Measurements from ENCODE around the gene ZNF79. TPM values are rescaled to one million over a fixed set of nuclear protein-coding genes. Genes with fewer than 3 reads are reported as not detected.

The ZNF79 gene
- total and polyA plus RNA-seq, 4 donors: 1.0 to 10.3 (median 4.7) TPM

DNA sequence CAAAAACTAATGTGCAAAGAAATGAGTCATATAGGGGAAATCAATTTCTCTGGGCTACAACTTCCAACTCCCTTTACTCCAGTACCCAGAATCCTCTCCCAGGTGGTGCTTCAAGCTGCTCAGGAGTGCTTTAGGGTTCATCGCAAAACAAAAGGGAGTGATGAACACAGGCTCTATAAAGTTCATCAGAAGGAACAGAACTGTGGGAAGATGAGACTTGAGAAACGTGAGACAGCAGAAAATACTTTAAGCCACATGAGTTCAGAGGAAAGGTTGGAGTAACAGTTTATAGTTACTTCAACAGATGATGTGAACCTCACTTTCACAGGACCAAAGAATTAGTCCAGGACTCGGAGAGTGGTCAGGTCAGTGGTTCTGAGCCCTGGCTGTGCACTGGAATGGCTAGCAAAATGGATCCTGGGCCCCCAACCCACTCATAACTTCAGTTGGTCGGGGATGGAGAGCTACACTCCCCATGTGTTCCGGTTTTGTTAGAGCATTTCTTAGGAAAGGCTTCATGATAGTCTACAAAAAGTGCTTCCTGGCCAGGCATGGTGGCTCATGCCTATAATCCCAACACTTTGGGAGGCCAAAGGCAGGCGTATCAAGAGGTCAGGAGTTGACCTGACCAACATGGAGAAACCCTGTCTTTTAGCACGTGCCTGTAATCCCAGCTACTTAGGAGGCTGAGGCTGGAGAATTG is 22.7 kb downstream of the ZNF79 start:
- intact Hi-C loops (cut with DNase I): no loop called here
- H3K4me3 ChIP-seq (ENCODE audit: low read length in 2 of 2): no peak overlapping the region

DNA sequence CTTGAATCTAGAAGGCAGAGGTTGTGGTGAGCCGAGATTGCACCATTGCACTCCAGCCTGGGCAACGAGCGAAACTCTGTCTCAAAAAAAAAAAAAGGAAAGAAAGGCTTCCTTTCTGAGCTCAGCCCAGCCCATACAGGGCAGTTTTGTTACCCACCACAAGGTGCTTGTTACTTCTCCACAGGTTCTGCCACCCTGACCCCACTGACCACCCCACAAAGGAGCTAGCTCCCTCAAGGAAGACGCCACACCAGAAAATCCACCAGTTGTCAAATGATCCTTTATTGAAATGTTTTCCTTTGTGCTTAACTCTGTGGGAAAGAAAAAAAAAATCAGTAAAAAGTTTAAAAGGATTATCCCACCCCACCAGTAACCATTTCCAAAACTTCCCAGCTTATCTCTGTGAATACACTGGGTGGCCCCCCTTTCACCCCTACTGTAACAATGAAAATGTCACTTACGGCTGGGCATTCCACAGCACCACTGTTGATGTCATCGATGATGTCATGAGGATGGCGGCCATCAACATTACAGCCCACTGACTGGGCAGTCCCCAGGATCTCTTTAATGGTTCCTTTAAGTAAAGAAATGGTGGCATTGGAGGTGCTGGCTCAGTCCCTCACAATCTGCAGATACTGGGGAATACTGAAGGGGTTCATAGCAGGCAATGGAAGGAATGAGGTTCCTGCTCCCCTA is 23.4 kb downstream of the ZNF79 start:
- Histone ChIP-seq H3K27ac (ENCODE audit: low read depth in 1 of 2, low read length in 2 of 2) (no peak overlapping the region), H3K9me3 (ENCODE audit: control insufficient read depth, low read length) (no peaks in the 10 kb centered on the region), H3K36me3 (ENCODE audit: control insufficient read depth in 1 of 2, insufficient read depth in 2 of 2, low read length in 1 of 2) (peaks cover 6 to 11% of the 10 kb centered on the region in 2 donors), H3K4me3 (ENCODE audit: low read length in 2 of 2) (no peak overlapping the region), H3K27me3 (ENCODE audit: control insufficient read depth in 1 of 2, insufficient read depth in 2 of 2, low read length in 1 of 2) (no peaks in the 10 kb centered on the region), H3K4me1 (ENCODE audit: control insufficient read depth in 1 of 2, insufficient read depth in 2 of 2, low read length in 2 of 2) (no peaks in the 10 kb centered on the region)
- ATAC-seq (ENCODE audit: low FRiP score): no peak
- DNase-seq: no peak
- 66 to 78% methylated on average over 7 of the region's 7 CpGs for WGBS, 2 donors
- intact Hi-C loops (cut with DNase I): no loop called here

More for the DNA sequence above, 22.7 kb downstream of the ZNF79 start:
- no peaks in the 10 kb centered on the region for H3K27me3 ChIP-seq (ENCODE audit: control insufficient read depth in 1 of 2, insufficient read depth in 2 of 2, low read length in 1 of 2)
- no peaks in the 10 kb centered on the region for H3K9me3 ChIP-seq (ENCODE audit: control insufficient read depth, low read length)
- 81 to 83% methylated on average over 7 of the region's 7 CpGs for WGBS, 2 donors
- DNase-seq (no peak), ATAC-seq (ENCODE audit: low FRiP score) (no peak)
- H3K27ac ChIP-seq (ENCODE audit: low read depth in 1 of 2, low read length in 2 of 2): no peak overlapping the region
- H3K4me1 ChIP-seq (ENCODE audit: control insufficient read depth in 1 of 2, insufficient read depth in 2 of 2, low read length in 2 of 2): no peaks in the 10 kb centered on the region
- peaks cover 6 to 13% of the 10 kb centered on the region in 2 donors for H3K36me3 ChIP-seq (ENCODE audit: control insufficient read depth in 1 of 2, insufficient read depth in 2 of 2, low read length in 1 of 2)

DNA sequence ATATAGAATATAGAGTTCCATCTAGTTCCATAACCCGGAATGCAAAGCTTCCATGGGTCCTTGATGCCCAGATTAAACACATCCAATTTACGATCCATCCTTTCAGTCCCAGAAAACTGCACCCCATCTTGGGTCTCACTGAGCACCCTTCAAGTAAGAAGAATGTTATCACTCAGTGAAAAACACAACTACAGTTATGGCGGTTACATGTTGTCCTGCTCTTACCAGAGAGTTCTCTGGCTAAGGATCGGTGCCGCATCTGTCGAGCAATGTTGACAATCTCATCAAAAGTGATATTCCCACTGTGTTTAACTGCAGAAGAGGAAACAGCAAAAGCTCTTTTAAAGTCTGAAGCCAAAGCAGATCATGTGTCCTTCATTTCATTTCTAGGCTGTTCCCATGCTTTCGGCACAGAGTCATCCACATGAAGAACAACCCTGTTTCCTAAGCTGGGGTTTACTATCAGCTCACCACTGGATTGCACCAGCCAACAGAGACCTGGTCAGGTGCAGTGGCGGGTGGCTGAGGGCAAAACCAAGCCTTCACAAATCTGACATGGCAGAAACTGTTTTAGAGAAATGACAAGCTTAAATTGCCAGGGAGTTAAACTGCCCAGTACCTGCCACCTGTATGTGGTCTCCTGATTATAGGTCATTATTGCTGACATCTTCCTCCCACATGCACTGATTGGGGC is 24.1 kb downstream of the ZNF79 start:
- Histone ChIP-seq H3K4me1 (ENCODE audit: control insufficient read depth in 1 of 2, insufficient read depth in 2 of 2, low read length in 2 of 2) (no peaks in the 10 kb centered on the region), H3K4me3 (ENCODE audit: low read length in 2 of 2) (no peak overlapping the region), H3K27ac (ENCODE audit: low read depth in 1 of 2, low read length in 2 of 2) (no peak overlapping the region), H3K36me3 (ENCODE audit: control insufficient read depth in 1 of 2, insufficient read depth in 2 of 2, low read length in 1 of 2) (peaks cover 5 to 8% of the 10 kb centered on the region in 2 donors), H3K9me3 (ENCODE audit: control insufficient read depth, low read length) (no peaks in the 10 kb centered on the region), H3K27me3 (ENCODE audit: control insufficient read depth in 1 of 2, insufficient read depth in 2 of 2, low read length in 1 of 2) (no peaks in the 10 kb centered on the region)
- DNase-seq (no peak), ATAC-seq (ENCODE audit: low FRiP score) (no peak)
- WGBS, 2 donors: 88 to 91% methylated on average over 8 of the region's 8 CpGs
- intact Hi-C loops (cut with DNase I): no loop called here

DNA sequence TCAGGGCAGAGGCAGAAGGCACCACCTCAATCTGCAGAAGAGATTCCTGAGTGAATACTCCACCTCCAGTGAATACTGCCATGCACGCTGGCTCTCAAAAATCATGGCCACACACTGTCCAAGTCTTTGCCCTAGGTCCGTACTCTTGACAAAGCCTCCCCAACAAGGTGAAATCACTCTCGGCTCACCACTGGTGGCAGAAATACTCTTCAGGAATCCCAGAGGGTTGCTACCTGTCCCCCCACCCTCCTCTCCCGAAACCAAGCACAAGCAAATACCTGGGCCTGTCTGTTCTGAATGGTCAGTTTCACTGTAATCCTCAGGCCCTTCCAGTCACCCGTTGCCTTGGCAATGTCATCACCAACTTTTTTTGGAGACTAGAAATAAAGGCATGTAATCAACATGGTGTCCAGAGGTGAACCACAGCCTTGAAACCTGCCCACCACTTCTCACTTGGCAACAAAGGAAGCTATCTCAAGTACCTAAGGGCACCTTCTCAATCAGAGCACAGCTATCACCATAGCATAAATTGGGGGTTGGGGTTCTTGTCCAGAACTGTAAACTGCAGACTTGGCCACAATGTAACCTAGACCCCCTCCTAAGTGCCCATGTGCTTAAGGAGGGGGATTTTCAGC is 25.3 kb downstream of the ZNF79 start:
- no peak for DNase-seq

DNA sequence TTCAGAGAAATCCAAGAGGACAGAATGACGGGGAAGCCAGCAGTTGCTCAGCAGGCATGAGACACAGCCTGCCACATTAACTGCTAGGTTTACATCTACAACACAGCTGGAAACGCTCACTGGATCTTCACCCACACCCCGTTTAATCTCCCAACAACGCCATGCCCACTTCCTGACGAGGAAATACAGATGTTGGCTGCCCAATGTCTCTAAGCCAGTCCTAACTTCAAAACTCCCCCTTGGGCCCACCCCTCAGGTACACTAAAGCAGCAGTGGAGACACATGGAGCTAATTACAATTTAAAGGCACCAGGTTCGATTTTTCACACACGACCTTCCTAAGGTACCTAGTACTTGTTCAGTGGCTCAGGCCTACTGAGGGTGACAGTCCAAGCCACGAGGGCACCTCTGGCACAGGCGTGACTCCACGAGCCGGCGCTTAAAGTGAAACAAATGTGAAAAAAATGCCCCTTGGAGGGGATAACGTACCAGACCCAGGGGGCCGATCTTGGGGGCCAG is 26.1 kb downstream of the ZNF79 start:
- DNase-seq (no peak), ATAC-seq (ENCODE audit: low FRiP score) (peak; percentile 13)
- Histone ChIP-seq H3K4me1 (ENCODE audit: control insufficient read depth in 1 of 2, insufficient read depth in 2 of 2, low read length in 2 of 2) (no peaks in the 10 kb centered on the region), H3K27ac (ENCODE audit: low read depth in 1 of 2, low read length in 2 of 2) (peak overlapping the region in 1 of 2 donors; percentile 71), H3K9me3 (ENCODE audit: control insufficient read depth, low read length) (no peaks in the 10 kb centered on the region), H3K36me3 (ENCODE audit: control insufficient read depth in 1 of 2, insufficient read depth in 2 of 2, low read length in 1 of 2) (peaks cover 0 to 8% of the 10 kb centered on the region in 2 donors), H3K27me3 (ENCODE audit: control insufficient read depth in 1 of 2, insufficient read depth in 2 of 2, low read length in 1 of 2) (no peaks in the 10 kb centered on the region), H3K4me3 (ENCODE audit: low read length in 2 of 2) (peak overlapping the region; percentile 45 to 57)
- intact Hi-C loops (cut with DNase I): no loop called here
- 2 to 4% methylated on average over 14 of the region's 14 CpGs for WGBS, 2 donors

More for the DNA sequence above, 25.3 kb downstream of the ZNF79 start:
- peak overlapping the region in 1 of 2 donors; percentile 57 for H3K4me3 ChIP-seq (ENCODE audit: low read length in 2 of 2)
- WGBS, 2 donors: 45 to 47% methylated on average over 5 of the region's 5 CpGs
- H3K4me1 ChIP-seq (ENCODE audit: control insufficient read depth in 1 of 2, insufficient read depth in 2 of 2, low read length in 2 of 2): no peaks in the 10 kb centered on the region
- peak overlapping the region in 1 of 2 donors; percentile 14 for H3K27ac ChIP-seq (ENCODE audit: low read depth in 1 of 2, low read length in 2 of 2)
- H3K36me3 ChIP-seq (ENCODE audit: control insufficient read depth in 1 of 2, insufficient read depth in 2 of 2, low read length in 1 of 2): peaks cover 3 to 8% of the 10 kb centered on the region in 2 donors
- H3K9me3 ChIP-seq (ENCODE audit: control insufficient read depth, low read length): no peaks in the 10 kb centered on the region
- ATAC-seq (ENCODE audit: low FRiP score): no peak
- intact Hi-C loops (cut with DNase I): no loop called here
- H3K27me3 ChIP-seq (ENCODE audit: control insufficient read depth in 1 of 2, insufficient read depth in 2 of 2, low read length in 1 of 2): no peaks in the 10 kb centered on the region

DNA sequence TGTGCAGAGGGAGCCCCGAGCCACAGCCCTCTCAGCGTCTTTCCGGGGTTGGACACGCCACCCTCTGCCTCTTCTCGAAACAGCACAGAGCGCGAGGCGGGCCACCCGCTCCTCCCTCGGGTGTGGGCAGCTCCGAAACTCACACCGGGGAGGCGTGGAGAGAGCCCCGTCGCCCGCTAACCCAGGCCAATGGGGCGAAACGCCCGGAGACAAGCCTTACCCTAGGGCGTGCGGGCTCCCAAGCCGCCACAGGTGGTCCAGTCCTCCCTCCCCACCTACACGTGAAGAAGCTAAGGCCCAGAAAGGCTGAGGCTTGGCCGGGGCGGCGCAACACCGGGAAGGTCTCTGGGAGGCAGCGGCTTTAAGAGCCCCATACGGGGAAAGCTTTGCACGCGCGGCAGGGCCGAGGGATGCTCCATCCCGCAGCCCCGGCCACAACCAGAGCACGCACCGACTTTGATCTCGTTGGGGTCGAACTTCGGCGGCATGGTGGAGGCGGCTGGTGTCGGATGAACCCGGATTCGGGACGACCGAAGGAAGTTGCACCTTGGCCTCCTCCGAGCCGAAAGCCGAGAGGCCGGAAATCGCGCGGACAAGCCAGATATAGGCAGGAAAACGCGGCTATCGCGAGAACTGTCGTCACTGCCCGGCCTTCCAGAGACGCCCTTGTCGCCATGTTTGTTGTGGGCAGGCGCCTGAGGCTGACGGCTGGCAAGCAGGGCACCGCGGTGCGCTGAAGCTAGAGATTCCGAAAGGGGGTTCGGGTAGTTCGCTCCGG is 26.8 kb downstream of the ZNF79 start, which contains the start of the genes LRSAM1 and RPL12:
Gene LRSAM1 (plus strand): TSS at position 681 of the 778 bp plus-strand sequence. CDS start 3,018 bp downstream, outside the sequence.
Gene RPL12 (minus strand): TSS at position 577 of the 778 bp plus-strand sequence. CDS start 89 bp downstream, at position 488.
- ATAC-seq (ENCODE audit: low FRiP score): peak; percentile 96
- 1 to 2% methylated on average over 71 of the region's 71 CpGs for WGBS, 2 donors
- H3K4me3 ChIP-seq (ENCODE audit: low read length in 2 of 2): peak within 1 kb of the TSS; percentile 57 to 71
- H3K4me1 ChIP-seq (ENCODE audit: control insufficient read depth in 1 of 2, insufficient read depth in 2 of 2, low read length in 2 of 2): no peaks in the 10 kb centered on the region
- H3K9me3 ChIP-seq (ENCODE audit: control insufficient read depth, low read length): no peaks in the 10 kb centered on the region
- DNase-seq: peak; percentile 98 to 100
- intact Hi-C loops (cut with DNase I): no loop called here
- no peaks in the 10 kb centered on the region for H3K27me3 ChIP-seq (ENCODE audit: control insufficient read depth in 1 of 2, insufficient read depth in 2 of 2, low read length in 1 of 2)
- peak within 1 kb of the TSS in 1 of 2 donors; percentile 71 for H3K27ac ChIP-seq (ENCODE audit: low read depth in 1 of 2, low read length in 2 of 2)
- H3K36me3 ChIP-seq (ENCODE audit: control insufficient read depth in 1 of 2, insufficient read depth in 2 of 2, low read length in 1 of 2): peaks cover 0 to 8% of the 10 kb centered on the region in 2 donors

DNA sequence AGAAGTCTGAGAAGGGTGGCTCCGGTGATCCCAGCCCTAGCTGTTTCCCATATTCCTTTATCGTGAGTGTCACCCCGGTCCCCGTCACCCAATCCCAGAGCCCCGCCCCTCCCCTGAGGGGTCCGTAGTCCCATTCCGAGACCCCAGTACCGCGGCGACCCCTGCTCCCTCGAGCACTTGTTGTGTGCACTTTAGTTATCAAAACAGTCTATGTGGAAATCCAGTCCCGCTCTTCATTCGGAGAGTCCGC is 27.4 kb downstream of the ZNF79 start:
- Histone ChIP-seq H3K4me1 (ENCODE audit: control insufficient read depth in 1 of 2, insufficient read depth in 2 of 2, low read length in 2 of 2) (no peaks in the 10 kb centered on the region), H3K36me3 (ENCODE audit: control insufficient read depth in 1 of 2, insufficient read depth in 2 of 2, low read length in 1 of 2) (peaks cover 0 to 6% of the 10 kb centered on the region in 2 donors), H3K9me3 (ENCODE audit: control insufficient read depth, low read length) (no peaks in the 10 kb centered on the region), H3K4me3 (ENCODE audit: low read length in 2 of 2) (peak overlapping the region; percentile 57 to 71), H3K27ac (ENCODE audit: low read depth in 1 of 2, low read length in 2 of 2) (peak overlapping the region in 1 of 2 donors; percentile 55), H3K27me3 (ENCODE audit: control insufficient read depth in 1 of 2, insufficient read depth in 2 of 2, low read length in 1 of 2) (no peaks in the 10 kb centered on the region)
- intact Hi-C loops (cut with DNase I): no loop called here
- DNase-seq (no peak), ATAC-seq (ENCODE audit: low FRiP score) (no peak)
- 1% methylated on average over 14 of the region's 14 CpGs for WGBS, 2 donors
